ENCODE results near the gene EPN1. TPM values are rescaled to one million over a fixed set of nuclear protein-coding genes. Genes with fewer than 3 reads are reported as not detected.

The EPN1 gene
- polyA plus RNA-seq, 1 of the 3 experiments (the other 2 are of a cell fraction) = 134 TPM

DNA sequence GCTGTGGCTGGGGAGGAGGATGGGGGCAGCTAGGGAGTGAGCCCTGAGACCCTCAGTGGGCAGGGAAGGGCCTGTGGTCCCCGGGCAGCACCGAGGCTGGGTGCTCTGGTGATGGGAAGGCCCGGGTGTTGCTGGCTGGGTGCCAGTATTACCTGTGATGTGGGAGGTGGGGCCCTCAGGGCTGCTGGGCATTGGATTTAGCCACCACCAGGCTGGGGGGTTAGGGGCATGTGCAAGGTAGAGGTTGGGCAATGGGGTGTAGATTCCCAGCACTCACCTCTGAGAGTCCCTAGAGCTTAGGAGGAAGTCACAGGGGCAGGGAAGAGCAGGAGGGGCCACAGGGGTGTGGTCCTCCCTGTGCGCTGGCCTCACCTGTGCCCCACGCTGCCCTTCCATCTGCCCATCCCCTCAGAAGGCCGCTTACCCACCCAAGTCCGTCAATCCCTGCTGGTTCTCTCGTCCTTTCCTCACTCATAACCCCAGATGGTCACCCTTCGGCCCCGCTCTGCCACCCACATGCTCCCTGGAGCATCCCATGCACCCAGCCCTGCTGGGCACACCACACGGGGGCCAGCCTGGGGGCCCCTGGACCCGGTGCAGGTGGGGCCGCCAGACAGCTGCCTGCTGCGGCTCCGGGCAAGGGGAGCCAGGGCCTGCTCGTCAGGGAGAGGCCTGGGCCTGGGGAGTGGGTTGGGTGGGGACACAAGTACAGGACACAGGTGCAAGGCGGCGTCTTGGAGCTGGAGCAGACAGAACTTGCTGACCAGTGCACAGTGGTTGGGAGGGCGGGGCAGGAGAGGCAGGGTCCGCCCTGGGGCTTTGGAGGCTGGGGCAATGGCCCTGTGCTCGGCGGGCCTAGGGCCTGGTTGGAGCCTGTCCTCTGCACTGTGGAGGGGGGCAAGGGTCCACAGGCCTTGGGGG is 12.5 kb downstream of the EPN1 start:
- DNase-seq = no peak
- Histone ChIP-seq H3K27me3 (ENCODE audit: insufficient read depth) (no peaks in the 10 kb centered on the region), H3K27ac (ENCODE audit: low read depth in 2 of 2, low read length in 1 of 2) (no peak overlapping the region), H3K9ac (no peak overlapping the region), H3K9me2 (no peaks in the 10 kb centered on the region), H4K20me1 (ENCODE audit: insufficient read depth) (peaks cover 53% of the 10 kb centered on the region), H2AFZ (ENCODE audit: low read depth) (no peak overlapping the region), H3K4me2 (no peak overlapping the region), H3K79me2 (ENCODE audit: insufficient read depth) (peaks cover 38% of the 10 kb centered on the region), H3F3A (replicated peaks; ENCODE audit: insufficient read depth) (no peaks in the 10 kb centered on the region), H3K4me3 (ENCODE audit: low read depth in 2 of 2, low read length in 1 of 2) (no peak overlapping the region), H3K4me1 (ENCODE audit: control insufficient read depth in 1 of 2, insufficient read depth in 2 of 2, low read depth in 1 of 2, low read length in 1 of 2) (no peaks in the 10 kb centered on the region), H3K9me3 (no peaks in the 10 kb centered on the region), H3K36me3 (replicated peaks in 1 of 2; ENCODE audit: control insufficient read depth in 1 of 2, insufficient read depth in 2 of 2, low read length in 1 of 2) (peaks cover 3 to 64% of the 10 kb centered on the region in 2 experiments)
- ChIA-PET POLR2A (no interaction called here), CTCF (interaction anchor here (1.0 to 1.1 kb wide), 2 partner anchors 16 kb away, joined by 3 read pairs; no protein-coding TSS in a partner anchor)
- TF ChIP-seq RCOR1 (IDR thresholded peaks at IDR 0.05; ENCODE audit: low read length) (no peak), TEAD4 (IDR thresholded peaks at IDR 0.05; ENCODE audit: borderline replicate concordance, insufficient read depth) (no peak)
- 96% methylated on average over 19 of the region's 22 CpGs for WGBS (ENCODE audit: low lambda C conversion rate)

DNA sequence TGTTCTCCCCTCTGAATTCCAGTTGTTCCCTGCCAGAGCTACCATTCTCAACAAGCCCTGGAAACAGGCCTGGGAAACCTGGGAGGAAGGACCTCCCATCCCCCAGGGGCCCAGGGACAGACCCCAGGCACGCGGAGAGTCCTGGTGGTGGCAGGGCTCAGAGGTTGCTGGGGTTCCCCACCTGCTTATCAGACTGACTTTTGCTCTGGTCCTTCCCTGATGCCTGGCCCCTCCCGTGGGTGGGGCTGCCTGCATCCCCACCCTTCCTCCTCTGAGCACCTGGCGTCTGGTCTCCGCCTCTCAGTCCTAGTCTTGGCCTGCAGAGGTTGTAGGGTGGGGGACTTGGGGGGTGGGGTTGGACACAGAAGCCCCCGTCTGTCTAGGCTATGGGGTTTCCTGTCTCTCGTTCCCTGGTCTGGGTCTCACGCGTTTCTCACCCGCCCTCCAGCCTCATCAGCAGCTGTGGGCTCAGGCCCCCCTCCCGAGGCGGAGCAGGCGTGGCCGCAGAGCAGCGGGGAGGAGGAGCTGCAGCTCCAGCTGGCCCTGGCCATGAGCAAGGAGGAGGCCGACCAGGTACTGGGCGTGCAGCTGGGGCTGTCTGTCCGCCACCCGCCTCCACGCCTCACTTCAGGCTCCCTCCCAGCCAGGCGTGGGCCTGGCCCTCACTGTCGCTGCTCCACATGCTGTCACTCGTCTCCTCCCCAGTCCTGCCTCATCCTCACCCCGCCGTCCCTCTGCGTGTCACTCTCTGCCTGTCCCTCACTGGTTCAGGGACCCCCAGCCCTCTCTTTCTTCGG is 13.6 kb downstream of the EPN1 start:
- no peak for DNase-seq
- Histone ChIP-seq H3K4me3 (ENCODE audit: low read depth in 2 of 2, low read length in 1 of 2) (no peak overlapping the region), H4K20me1 (ENCODE audit: insufficient read depth) (peaks cover 44% of the 10 kb centered on the region), H3K4me2 (no peak overlapping the region), H3K9me2 (no peaks in the 10 kb centered on the region), H3F3A (replicated peaks; ENCODE audit: insufficient read depth) (no peaks in the 10 kb centered on the region), H3K4me1 (ENCODE audit: control insufficient read depth in 1 of 2, insufficient read depth in 2 of 2, low read depth in 1 of 2, low read length in 1 of 2) (no peaks in the 10 kb centered on the region), H3K9ac (no peak overlapping the region), H3K36me3 (replicated peaks in 1 of 2; ENCODE audit: control insufficient read depth in 1 of 2, insufficient read depth in 2 of 2, low read length in 1 of 2) (peaks cover 0 to 71% of the 10 kb centered on the region in 2 experiments), H3K27ac (ENCODE audit: low read depth in 2 of 2, low read length in 1 of 2) (no peak overlapping the region), H2AFZ (ENCODE audit: low read depth) (no peak overlapping the region), H3K79me2 (ENCODE audit: insufficient read depth) (peaks cover 27% of the 10 kb centered on the region), H3K9me3 (no peaks in the 10 kb centered on the region), H3K27me3 (ENCODE audit: insufficient read depth) (no peaks in the 10 kb centered on the region)
- POLR2A ChIA-PET = no interaction called here
- CTCF ChIA-PET = interaction anchor here (1.0 kb wide), 1 partner anchor 15 kb away, joined by 3 read pairs; no protein-coding TSS in a partner anchor
- WGBS (ENCODE audit: low lambda C conversion rate) = 92% methylated on average over 20 of the region's 27 CpGs
- TF ChIP-seq FOSL2 (IDR thresholded peaks at IDR 0.05; ENCODE audit: borderline replicate concordance, low read depth) = no peak
- TF ChIP-seq, protein P1, sequence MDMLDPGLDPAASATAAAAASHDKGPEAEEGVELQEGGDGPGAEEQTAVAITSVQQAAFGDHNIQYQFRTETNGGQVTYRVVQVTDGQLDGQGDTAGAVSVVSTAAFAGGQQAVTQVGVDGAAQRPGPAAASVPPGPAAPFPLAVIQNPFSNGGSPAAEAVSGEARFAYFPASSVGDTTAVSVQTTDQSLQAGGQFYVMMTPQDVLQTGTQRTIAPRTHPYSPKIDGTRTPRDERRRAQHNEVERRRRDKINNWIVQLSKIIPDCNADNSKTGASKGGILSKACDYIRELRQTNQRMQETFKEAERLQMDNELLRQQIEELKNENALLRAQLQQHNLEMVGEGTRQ (IDR thresholded peaks at IDR 0.05; ENCODE audit: borderline replicate concordance, low read depth, low read length) = no peak

DNA sequence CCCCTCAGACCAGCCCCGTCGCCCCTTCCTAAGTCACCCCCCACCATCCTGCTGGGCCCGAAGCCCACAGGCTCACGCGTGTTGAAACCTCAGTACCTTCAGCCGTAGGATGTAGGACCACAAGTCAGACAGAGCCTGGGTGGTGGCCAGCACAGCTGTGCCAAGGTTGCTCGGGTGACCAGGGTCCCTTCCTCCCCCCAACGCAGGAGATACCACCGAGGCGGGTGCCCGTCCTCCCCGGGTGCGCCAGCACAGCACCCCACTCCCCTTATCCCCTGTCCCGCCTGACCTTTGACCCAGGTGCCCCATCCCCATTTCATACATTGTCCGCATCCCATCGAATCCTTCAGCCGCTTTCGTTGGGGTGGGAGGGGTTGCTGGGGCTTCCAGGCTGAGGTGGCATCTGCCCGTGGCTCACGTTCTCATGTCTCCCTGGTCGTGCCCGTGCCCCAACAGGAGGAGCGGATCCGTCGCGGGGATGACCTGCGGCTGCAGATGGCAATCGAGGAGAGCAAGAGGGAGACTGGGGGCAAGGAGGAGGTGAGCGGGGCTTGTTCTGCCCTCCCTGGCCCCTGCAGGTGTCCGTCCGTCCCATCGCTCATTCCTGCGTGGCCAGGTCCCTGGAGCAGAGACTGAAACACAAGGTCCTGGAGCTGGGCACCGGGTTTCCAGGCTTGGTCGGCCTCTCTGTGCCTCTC is 14.5 kb downstream of the EPN1 start:
- Histone ChIP-seq H2AFZ (ENCODE audit: low read depth) (no peak overlapping the region), H3K27me3 (ENCODE audit: insufficient read depth) (no peaks in the 10 kb centered on the region), H3K36me3 (replicated peaks in 1 of 2; ENCODE audit: control insufficient read depth in 1 of 2, insufficient read depth in 2 of 2, low read length in 1 of 2) (peaks cover 0 to 65% of the 10 kb centered on the region in 2 experiments), H3K4me3 (ENCODE audit: low read depth in 2 of 2, low read length in 1 of 2) (no peak overlapping the region), H3K9me2 (no peaks in the 10 kb centered on the region), H3K27ac (ENCODE audit: low read depth in 2 of 2, low read length in 1 of 2) (no peak overlapping the region), H3K9me3 (no peaks in the 10 kb centered on the region), H3F3A (replicated peaks; ENCODE audit: insufficient read depth) (no peaks in the 10 kb centered on the region), H3K4me2 (no peak overlapping the region), H3K79me2 (ENCODE audit: insufficient read depth) (peaks cover 18% of the 10 kb centered on the region; the same call in 1 of the 2 replicates), H3K9ac (no peak overlapping the region), H4K20me1 (ENCODE audit: insufficient read depth) (peaks cover 35% of the 10 kb centered on the region), H3K4me1 (ENCODE audit: control insufficient read depth in 1 of 2, insufficient read depth in 2 of 2, low read depth in 1 of 2, low read length in 1 of 2) (no peaks in the 10 kb centered on the region)
- ChIA-PET CTCF (no interaction called here), POLR2A (no interaction called here)
- no peak for DNase-seq
- no peak for TF ChIP-seq TEAD4 (IDR thresholded peaks at IDR 0.05; ENCODE audit: borderline replicate concordance, insufficient read depth)
- WGBS (ENCODE audit: low lambda C conversion rate) = 95% methylated on average over 34 of the region's 35 CpGs

All from SK-N-SH (cell line).